NCI-H82 (cell line): ENCODE data around the gene IL1F10.

Experiments used
- DNase-seq: peaks from one replicate; lab custom pipeline; 2025; lab: John Stamatoyannopoulos, UW

Gene IL1F10, protein sequence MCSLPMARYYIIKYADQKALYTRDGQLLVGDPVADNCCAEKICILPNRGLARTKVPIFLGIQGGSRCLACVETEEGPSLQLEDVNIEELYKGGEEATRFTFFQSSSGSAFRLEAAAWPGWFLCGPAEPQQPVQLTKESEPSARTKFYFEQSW

GRCh38 chr2:113067681-113068080 is at the start of gene IL1F10:
IL1F10 (plus strand) TSS chr2:113067970; CDS start chr2:113072739, 4,769 bp downstream.
- DNase-seq: no peak

DNA sequence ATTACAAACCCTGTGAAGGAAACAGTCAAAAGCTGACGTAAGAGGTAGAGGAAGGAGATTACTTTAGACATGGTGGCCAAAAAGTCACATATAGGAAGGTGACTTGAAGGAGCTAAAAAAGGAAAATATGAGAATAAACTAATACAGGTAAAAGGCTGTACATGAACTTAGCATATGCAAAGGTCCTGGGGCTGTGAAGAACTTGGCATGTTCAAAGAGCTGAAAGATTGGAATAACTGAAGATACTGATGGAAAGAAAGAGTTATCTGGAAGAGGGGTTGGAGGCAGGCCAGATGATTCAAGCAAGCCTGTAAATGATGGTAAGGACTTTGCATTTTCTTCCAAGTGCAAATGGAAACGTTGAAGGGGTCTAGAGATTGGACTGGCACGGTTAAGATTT is 49.3 kb upstream of the IL1F10 start:
- DNase-seq: no peak

DNA sequence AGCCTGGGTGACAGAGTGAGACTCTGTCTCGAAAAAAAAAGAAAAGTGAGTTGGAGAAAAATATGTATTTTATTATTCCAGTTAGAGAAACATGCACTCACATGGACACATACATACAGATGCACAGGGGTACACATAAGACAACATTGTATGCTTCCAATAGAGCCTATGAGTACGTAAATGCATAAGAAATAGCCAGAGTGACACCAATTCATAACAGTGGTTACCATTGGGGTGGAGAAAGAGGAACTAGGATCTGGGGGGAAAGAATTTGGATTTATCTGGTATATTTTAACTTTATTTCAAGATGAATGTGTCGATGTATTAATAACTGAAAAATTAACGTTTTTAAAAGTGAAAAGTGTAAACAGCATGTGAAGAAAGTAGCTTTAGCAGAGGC is 46.5 kb upstream of the IL1F10 start:
- no peak for DNase-seq

DNA sequence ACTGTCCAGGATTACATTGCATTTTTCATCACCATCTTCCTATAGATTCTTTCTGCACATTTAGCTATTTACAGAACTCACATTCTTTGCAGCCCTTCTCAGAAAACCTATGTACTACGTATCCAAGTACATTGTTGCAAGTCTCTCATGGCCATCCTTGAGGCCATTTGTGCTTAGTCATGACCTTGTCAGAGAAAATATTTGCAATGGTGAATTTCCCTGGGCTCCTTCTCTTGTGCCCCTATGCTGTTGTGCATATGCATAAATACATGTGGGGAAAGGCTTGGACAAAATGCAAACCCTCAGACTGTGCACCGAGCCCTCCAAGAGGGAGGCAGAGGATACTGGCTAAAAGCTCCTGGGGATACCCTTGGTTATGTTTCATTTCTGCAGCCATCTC is 43.0 kb upstream of the IL1F10 start:
- no peak for DNase-seq

- DNase-seq: no peak
Observed at GRCh38 chr2:113025737-113026136, 42.0 kb upstream of the IL1F10 start.

GRCh38 chr2:113027691-113028090 is 40.1 kb upstream of the IL1F10 start:
- no peak for DNase-seq

DNA sequence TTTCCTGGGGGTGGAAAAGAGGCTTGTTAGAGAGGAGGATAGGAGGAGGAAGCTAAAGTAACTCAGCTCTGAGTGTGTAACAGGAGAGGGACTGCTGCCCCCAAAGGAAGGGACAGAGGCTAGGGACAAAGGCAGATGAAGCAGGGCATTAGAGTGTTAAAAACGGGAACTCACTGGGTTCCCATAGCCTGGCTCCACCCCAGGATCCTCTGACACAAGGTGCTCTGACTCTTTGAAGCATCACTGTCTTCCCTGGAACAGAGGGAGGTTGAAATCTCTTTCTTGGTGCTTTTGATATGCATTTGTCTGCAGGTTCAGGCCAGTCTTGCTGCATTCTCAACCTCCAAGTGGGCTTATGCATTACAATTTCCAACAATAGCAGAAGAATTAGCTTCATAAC is 39.7 kb upstream of the IL1F10 start:
- DNase-seq: no peak

- no peak for DNase-seq
Observed at GRCh38 chr2:113032737-113033136, 35.0 kb upstream of the IL1F10 start.

GRCh38 chr2:113034016-113034415 is 33.8 kb upstream of the IL1F10 start:
- DNase-seq: no peak

GRCh38 chr2:113036763-113037162 is 31.0 kb upstream of the IL1F10 start:
- no peak for DNase-seq

- no peak for DNase-seq
Observed at GRCh38 chr2:113038291-113038690, 29.5 kb upstream of the IL1F10 start.

- DNase-seq: no peak
Observed at GRCh38 chr2:113039158-113039557, 28.6 kb upstream of the IL1F10 start.

DNA sequence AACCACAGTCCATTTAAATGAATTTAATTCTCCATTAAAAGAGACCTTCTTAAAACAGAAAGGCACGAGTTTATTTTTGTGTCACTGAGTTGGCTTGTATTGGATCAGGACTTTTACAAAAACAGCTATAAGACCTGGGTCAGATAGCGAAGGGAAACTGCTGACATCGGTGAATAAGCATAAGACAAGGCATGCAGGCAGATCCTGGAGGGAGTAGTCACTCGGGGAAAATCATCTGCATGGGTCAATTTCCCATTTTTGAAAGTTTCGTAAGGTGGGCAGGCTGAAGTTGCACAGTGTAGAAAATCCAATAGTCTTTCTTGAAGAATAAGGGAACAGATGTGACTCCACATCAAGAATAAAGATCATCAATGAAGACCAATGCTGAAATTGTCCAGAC is 28.1 kb upstream of the IL1F10 start:
- DNase-seq: no peak

DNA sequence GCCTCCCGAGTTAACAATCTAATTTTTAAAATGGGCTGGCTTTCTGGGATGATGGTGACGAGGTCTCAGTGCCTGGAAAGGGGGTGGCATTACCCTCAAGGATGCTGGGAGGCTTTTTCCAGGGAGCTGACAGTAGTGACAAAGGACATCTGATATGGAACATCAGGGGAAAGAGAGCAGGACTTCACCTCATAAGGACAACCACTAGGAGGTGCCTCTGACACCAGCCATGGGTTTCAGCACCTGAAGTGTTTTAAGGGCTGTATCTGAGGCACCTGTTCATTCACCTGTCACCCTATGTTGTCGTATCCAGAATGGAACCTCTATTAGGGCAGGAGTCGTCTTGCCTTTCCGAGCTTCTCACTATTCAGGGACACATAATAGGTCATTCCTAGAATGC is 25.9 kb upstream of the IL1F10 start:
- DNase-seq: no peak

- no peak for DNase-seq
Observed at GRCh38 chr2:113046465-113046864, 21.3 kb upstream of the IL1F10 start.

GRCh38 chr2:113050921-113051895 is 16.6 kb upstream of the IL1F10 start:
- DNase-seq: no peak

DNA sequence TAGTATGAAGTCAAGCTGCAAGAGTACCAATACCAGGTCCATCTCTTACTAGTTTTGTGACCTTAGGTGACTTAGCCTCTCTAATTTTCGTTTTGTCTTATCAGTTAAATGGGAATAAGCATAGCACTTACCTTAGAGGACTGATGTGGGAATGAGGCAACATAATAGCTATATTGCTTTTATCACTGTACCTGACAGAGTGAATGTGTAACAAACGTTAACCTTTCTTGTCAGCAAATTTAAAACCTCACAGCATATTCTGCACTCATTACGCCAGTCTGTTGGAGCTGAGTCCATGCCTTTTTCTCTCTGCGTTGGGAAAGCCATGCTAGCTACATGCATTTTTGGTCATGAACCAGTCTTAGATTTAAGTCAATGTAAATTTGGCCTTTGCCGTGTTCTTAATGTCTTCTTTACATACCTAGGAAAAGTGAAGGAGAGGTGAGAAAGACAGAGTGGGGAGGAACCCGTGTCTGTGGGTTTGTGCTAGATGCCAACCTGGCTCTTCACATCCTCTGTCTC is 15.3 kb upstream of the IL1F10 start, which contains the start of gene IL36B:
Gene IL36B, minus strand, starts transcription at position 472 of the 522 bp plus-strand sequence.
- DNase-seq: no peak

DNA sequence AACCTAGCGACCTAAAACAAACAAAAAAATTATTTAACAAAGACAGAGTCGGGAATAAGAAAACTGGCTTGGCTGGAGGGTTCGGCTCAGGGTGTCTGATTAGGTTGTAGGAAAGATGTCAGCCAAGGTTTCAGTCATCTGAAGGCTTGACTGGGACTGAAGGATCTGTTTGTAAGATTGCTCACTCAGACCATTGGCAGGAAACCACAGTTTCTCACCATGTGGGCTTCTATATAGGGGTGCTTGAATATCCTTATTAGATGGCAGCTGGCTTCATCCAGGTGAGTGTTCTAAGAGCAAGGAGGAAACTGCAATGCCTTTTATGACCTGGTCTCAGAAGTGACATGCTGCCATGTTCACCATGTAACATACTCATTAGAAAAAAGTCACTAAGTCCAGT is 14.1 kb upstream of the IL1F10 start:
- no peak for DNase-seq

DNA sequence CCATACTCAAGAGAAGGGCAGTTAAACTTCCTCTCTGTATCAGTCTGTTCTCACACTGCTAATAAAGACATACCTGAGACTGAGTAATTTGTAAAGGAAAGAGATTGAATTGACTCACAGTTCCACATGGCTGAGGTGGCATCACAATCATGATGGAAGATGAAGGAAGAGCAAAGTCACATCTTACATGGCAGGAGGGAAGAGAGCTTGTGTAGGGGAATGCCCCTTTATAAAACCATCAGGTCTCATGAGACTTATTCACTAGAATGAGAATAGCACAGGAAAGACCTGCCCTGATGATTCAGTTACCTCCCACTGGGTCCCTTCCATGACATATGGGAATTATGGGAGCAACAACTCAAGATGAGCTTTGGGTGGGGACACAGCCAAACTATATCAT is 13.7 kb upstream of the IL1F10 start:
- DNase-seq: no peak

- DNase-seq: no peak
Observed at GRCh38 chr2:113056521-113056920, 11.2 kb upstream of the IL1F10 start.

DNA sequence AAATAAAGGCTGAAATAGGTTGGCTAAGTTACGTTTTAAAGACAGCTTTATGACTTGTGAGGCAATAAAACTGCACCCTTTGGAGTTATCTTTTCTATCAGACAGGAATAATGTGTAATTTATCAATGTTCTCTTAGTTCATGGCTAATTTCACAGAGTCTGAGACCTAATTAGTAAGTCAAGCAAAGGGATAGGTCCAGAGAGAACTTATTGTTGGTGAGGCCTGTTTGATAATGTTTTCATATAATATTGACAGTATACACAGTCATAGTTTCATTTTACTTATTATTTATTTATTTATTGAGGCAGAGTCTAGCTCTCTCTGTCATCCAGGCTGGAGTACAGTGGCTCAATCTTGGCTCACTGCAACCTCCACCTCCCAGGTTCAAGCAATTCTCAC is 10.7 kb upstream of the IL1F10 start:
- no peak for DNase-seq

- no peak for DNase-seq
Observed at GRCh38 chr2:113058411-113058994, 9.3 kb upstream of the IL1F10 start.
